ENCODE results near the gene FMNL2. TPM values are rescaled to one million over a fixed set of nuclear protein-coding genes. Genes with fewer than 3 reads are reported as not detected.
A peak's percentile ranks its signal among the peaks of the same experiment; 100 is the strongest.

FMNL2 gene
- total RNA-seq, 2 experiments from 2014 or later: 2.5 to 2.7 TPM

DNA sequence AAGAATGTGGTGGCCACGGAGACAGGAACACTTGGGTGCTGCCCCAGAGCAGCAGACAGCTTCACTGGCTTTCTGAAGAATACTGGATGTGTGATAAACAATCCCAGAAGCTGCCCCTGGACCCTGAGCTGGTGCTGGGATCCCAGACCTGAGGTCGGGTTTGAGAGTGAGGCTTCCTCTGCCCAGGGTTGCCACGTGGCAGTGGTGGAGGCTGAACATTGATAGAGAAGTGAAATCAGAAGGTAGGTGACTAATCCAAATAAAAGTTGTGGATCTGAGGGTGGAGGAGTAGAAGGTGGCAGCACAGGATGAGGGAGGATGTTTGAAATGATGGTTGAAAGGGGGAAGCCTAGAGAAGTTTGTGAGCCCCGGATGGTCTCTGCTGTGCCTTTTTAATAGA, 64.0 kb downstream of the FMNL2 start:
- Mint-ChIP-seq H3K4me1 (ENCODE audit: low read depth) (peaks cover 15% of the 10 kb centered on the region), H3K4me3 (no peak overlapping the region), H3K36me3 (ENCODE audit: low read depth) (no peaks in the 10 kb centered on the region), H3K9me3 (no peaks in the 10 kb centered on the region), H3K27me3 (ENCODE audit: low read depth) (peaks cover 14% of the 10 kb centered on the region), H3K27ac (no peak overlapping the region)
- no peak for DNase-seq
- intact Hi-C loops (cut with micrococcal nuclease): no loop called here
- CTCF ChIA-PET: interaction anchor here (0.6 kb wide), 1 partner anchor 47 kb away, joined by 8 read pairs; no protein-coding TSS in a partner anchor

DNA sequence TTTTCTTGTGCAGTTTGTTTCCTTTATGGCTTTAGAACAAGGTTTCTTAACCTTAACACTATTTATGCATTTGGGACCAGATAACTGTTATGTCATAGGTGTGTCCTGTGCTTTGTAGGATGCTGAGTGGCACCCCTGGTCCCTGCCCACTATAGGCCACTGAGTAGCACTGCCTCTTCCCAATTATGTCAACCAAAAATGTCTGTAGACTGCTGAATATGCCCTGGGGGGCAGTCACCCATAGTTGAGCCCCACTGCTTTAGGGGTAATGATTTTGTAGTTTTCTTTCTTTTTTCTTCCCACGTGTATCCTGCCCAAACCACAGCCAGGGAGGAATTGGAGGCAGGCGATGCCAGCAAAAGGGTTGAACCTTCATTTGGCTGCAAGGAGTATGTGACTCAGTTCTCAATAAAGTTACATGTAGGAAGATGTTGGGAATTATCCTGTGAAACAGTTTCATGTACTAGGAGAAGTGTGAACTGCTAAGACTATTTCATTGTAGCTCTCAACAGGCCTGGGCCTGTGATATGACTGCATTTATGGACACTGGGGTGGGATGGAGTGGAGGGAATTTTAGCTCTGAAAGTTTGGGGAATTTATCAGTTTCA, 65.7 kb downstream of the FMNL2 start:
- Mint-ChIP-seq H3K27ac (no peak overlapping the region), H3K36me3 (ENCODE audit: low read depth) (no peaks in the 10 kb centered on the region), H3K4me3 (no peak overlapping the region), H3K9me3 (no peaks in the 10 kb centered on the region), H3K27me3 (ENCODE audit: low read depth) (peaks cover 19% of the 10 kb centered on the region), H3K4me1 (ENCODE audit: low read depth) (peaks cover 20% of the 10 kb centered on the region)
- intact Hi-C loops (cut with micrococcal nuclease): no loop called here
- DNase-seq: no peak
- CTCF ChIA-PET: interaction anchor here (1.5 kb wide), 1 partner anchor 235 kb away, joined by 5 read pairs; no protein-coding TSS in a partner anchor

DNA sequence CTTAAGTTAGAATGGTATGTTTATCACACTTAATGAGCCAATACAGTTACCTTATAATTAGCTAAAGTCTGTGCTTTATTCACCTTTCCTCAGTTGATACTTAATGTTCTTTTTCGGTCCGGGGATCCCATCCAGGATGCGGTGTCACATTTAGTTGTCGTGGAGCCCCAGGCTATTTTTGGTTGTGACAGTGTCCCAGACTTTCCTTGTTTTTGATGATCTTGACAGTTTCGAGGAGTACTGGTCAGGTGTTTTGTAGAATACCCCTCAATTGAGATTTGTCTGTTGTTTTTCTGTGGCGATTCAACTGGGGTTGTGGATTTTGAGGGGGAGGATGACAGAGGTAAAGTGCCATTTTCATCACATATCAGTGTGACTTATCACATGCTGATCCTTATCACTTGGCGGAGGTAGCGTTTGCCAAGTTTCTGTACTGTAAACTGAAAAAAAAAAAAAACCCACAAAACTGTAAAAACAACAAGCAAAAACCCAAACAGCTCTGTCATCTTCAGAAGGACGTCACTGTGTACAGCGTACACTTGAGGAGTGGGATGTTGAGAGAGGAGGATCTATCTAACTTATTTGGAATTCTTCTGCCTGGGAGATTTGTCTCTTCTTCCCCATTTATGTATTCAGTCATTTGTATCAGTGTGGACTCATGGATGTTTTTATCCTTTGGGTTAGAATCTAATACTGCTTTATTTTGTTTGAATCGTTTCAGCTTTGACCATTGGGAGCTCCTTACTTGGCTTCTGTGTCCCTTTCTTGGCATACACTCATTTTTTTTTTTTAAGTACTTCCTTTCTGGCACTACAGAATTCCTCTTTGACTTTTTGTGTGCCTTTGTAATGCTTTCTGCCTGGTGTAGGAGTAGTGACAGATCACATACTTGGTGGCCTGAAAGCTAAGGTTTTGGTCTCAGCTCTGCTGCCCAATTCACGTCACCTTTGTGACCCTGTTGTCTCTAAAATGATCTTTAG, 68.1 kb downstream of the FMNL2 start:
- intact Hi-C loops (cut with micrococcal nuclease): no loop called here
- Mint-ChIP-seq H3K27ac (no peak overlapping the region), H3K27me3 (ENCODE audit: low read depth) (peaks cover 21% of the 10 kb centered on the region), H3K36me3 (ENCODE audit: low read depth) (no peaks in the 10 kb centered on the region), H3K9me3 (no peaks in the 10 kb centered on the region), H3K4me1 (ENCODE audit: low read depth) (peaks cover 33% of the 10 kb centered on the region), H3K4me3 (no peak overlapping the region)
- peak; percentile 15 for DNase-seq
- CTCF ChIA-PET: interaction anchor here (0.6 kb wide), 2 partner anchors 214 to 255 kb away, joined by 3 read pairs; no protein-coding TSS in a partner anchor

DNA sequence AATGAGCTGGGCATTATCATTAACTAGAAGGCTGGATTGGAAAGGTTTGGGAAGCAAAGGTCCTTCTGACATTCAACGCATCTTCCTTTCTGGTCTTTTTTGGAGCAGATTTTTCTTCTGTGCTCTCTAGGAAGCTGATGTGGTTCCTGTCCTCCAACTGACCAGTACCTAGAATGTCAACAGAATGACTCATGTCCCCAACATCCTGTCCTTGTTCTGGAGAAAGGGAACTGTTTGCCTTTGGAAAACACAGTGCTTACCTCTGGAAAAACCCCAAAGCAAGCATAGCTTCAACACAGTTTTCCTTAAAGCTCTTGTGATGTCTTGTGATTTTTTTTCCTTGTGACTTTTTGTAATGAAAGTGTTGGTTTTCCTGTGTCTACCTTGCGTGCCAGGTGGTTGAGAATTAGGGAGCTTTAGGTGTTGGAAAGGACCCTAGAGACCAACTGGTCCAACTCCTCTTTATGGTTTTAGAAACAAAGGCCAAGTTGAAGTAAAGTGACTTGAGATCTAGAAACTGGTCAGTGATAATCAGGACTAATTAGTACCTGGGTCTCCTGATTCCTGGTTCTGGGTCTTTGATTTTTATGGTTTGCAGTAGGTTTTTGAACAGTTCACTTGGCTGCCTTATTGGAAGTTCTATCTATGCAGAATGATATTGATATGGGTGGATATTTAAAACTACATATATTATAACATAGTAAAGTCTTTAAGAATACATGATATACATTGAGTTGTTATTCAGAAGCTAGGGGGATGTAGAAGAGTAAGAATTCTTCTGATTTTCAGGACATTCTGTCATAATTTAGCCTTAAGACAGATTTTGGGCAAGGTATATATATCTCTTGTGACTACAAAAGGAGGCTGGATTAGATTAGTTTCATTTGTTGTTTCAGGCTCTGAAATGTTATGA, 70.5 kb downstream of the FMNL2 start:
- no peaks in the 10 kb centered on the region for H3K36me3 Mint-ChIP-seq (ENCODE audit: low read depth)
- CTCF ChIA-PET: no interaction called here
- peaks cover 32% of the 10 kb centered on the region for H3K4me1 Mint-ChIP-seq (ENCODE audit: low read depth)
- intact Hi-C loops (cut with micrococcal nuclease): loop anchor here (1.0 to 5.0 kb wide), 2 partner anchors 16 to 232 kb away; no protein-coding TSS in a partner anchor
- peaks cover 22% of the 10 kb centered on the region for H3K27me3 Mint-ChIP-seq (ENCODE audit: low read depth)
- H3K4me3 Mint-ChIP-seq: no peak overlapping the region
- DNase-seq: no peak
- no peak overlapping the region for H3K27ac Mint-ChIP-seq
- H3K9me3 Mint-ChIP-seq: no peaks in the 10 kb centered on the region

DNA sequence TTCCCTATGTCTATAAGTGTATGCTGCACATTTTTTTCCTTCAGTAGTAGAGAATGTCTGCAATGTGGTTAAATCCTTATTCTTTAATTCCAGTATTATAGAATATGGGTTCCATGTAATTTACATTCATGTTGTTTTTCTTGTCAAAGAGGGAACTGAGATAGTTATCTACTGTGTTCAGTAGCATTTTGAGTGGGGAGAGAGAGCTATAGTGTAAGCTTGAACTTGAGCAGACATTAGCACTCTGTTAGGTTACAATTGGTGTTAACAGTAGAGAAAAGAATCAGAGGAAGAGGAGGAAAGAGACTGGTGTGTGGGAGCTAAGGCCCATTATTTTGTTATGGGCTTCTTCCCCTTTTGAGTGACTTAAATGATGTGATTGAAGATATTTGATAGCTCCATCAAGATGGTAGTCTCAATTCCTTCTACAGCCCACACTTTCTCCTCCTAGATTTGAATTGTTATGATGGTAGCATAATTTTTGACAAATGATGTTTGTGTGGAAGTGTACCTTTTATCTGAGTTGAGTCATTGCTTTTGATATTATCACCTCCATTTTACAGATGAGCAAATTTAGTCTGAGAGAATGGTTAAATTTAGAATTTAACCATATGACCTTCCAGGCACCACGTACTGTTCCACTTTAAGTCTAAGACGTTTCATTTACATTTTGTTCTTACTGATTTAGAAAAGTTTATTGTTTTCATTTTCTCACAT, 71.3 kb downstream of the FMNL2 start:
- Mint-ChIP-seq H3K4me3 (peak overlapping the region; percentile 47), H3K27ac (peak overlapping the region; percentile 64), H3K36me3 (ENCODE audit: low read depth) (no peaks in the 10 kb centered on the region), H3K27me3 (ENCODE audit: low read depth) (peaks cover 24% of the 10 kb centered on the region), H3K4me1 (ENCODE audit: low read depth) (peaks cover 32% of the 10 kb centered on the region), H3K9me3 (no peaks in the 10 kb centered on the region)
- CTCF ChIA-PET: no interaction called here
- intact Hi-C loops (cut with micrococcal nuclease): loop anchor here (1.0 to 5.0 kb wide), 2 partner anchors 15 to 231 kb away; no protein-coding TSS in a partner anchor
- no peak for DNase-seq

DNA sequence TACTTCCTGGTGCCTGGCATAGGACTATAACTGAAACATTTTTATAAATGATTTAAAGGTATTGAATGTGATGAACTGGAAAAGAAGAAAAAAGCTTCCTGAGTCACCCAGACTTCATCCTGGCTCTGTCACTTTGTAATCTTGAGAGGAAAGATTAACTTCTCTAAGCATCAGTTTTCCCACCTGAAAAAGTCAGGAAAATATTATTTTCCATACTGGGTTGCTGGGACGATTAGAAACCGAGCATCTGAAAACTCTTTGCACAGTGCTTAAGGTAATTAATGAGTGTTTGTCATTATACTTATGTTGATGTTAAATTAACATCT, 71.8 kb downstream of the FMNL2 start:
- H3K4me1 Mint-ChIP-seq (ENCODE audit: low read depth): peaks cover 32% of the 10 kb centered on the region
- peak overlapping the region; percentile 47 for H3K4me3 Mint-ChIP-seq
- H3K36me3 Mint-ChIP-seq (ENCODE audit: low read depth): no peaks in the 10 kb centered on the region
- intact Hi-C loops (cut with micrococcal nuclease): loop anchor here (1.0 to 5.0 kb wide), 3 partner anchors 9 to 231 kb away; no protein-coding TSS in a partner anchor
- H3K9me3 Mint-ChIP-seq: no peaks in the 10 kb centered on the region
- peak overlapping the region; percentile 64 for H3K27ac Mint-ChIP-seq
- no peak for DNase-seq
- peaks cover 28% of the 10 kb centered on the region for H3K27me3 Mint-ChIP-seq (ENCODE audit: low read depth)
- CTCF ChIA-PET: no interaction called here

DNA sequence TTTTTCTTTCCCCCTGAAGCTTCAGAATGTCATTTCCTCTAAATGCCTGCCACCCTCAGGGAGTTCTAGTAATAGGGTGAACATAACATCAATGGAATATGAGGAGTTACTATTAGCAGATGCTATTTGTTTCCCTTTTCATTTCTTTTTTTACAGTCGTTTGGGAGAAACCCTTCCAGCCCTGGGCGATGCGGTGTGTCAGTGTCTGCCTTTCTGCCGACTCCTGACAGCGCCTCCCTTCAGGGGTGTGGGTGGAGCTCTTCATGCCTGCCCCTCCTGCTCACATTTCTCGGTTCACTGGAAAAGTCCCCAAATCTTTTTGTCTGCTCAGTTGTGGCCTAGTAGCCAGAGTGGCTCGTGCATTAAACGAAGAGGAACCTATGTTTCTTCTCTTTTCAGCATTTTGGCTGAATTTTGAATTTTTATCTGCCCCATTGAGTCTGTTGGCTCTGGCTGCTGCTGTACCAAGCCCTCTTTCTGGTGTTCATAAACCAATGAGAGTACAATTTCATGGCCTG, 72.3 kb downstream of the FMNL2 start:
- peak; percentile 77 for DNase-seq

DNA sequence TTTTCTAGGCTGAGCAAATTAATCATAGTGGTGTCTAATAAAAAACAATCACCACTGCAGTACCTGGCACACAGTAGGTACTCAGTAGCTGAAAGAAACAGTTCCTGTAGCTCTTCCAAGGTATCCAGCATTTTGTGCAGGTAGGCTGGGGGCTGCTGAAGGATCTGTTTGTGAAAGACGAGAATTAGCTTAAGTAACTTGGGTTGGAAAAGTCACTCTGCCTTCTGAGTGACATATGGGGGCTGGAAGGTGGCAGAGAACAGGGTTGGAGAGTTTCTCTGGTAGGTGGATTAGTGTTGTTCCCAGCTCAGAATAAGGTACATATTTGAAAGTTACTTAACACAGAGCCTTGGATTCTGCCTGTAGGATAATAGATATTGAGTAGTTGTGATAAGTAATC, 72.8 kb downstream of the FMNL2 start:
- Mint-ChIP-seq H3K9me3 (no peaks in the 10 kb centered on the region), H3K4me3 (peak overlapping the region; percentile 47), H3K4me1 (ENCODE audit: low read depth) (peaks cover 30% of the 10 kb centered on the region), H3K27ac (peak overlapping the region; percentile 64), H3K36me3 (ENCODE audit: low read depth) (no peaks in the 10 kb centered on the region), H3K27me3 (ENCODE audit: low read depth) (peaks cover 26% of the 10 kb centered on the region)
- CTCF ChIA-PET: no interaction called here
- DNase-seq: no peak
- intact Hi-C loops (cut with micrococcal nuclease): loop anchor here (1.0 to 5.0 kb wide), 2 partner anchors 7 to 229 kb away; no protein-coding TSS in a partner anchor

More for the DNA sequence above, 72.3 kb downstream of the FMNL2 start:
- peak overlapping the region; percentile 64 for H3K27ac Mint-ChIP-seq
- H3K4me3 Mint-ChIP-seq: peak overlapping the region; percentile 47
- CTCF ChIA-PET: no interaction called here
- no peaks in the 10 kb centered on the region for H3K9me3 Mint-ChIP-seq
- H3K36me3 Mint-ChIP-seq (ENCODE audit: low read depth): no peaks in the 10 kb centered on the region
- peaks cover 28% of the 10 kb centered on the region for H3K27me3 Mint-ChIP-seq (ENCODE audit: low read depth)
- H3K4me1 Mint-ChIP-seq (ENCODE audit: low read depth): peaks cover 32% of the 10 kb centered on the region
- intact Hi-C loops (cut with micrococcal nuclease): loop anchor here (1.0 to 5.0 kb wide), 2 partner anchors 8 to 230 kb away; no protein-coding TSS in a partner anchor

DNA sequence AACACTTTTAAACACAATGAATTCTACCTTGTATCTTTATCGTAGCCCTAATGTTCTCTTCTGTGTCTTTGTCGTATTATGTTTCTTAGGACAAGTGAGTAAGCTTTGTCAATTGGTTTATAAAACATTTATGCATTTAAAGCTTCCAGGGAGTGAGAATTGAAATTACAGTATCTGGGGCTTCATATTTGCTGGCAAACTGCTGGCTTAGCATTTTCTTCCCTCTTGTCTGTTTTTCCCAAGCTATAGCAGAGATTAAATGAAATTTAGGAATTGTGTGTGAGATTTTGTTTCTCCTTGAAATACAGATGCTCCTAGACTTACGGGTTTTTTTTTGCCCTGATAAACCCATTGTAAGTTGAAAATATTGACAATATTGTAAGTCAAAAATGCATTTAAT, 73.3 kb downstream of the FMNL2 start:
- Mint-ChIP-seq H3K9me3 (no peaks in the 10 kb centered on the region), H3K36me3 (ENCODE audit: low read depth) (no peaks in the 10 kb centered on the region), H3K4me3 (no peak overlapping the region), H3K27me3 (ENCODE audit: low read depth) (peaks cover 23% of the 10 kb centered on the region), H3K4me1 (ENCODE audit: low read depth) (peaks cover 26% of the 10 kb centered on the region), H3K27ac (peak overlapping the region; percentile 16)
- CTCF ChIA-PET: no interaction called here
- no peak for DNase-seq
- intact Hi-C loops (cut with micrococcal nuclease): loop anchor here (5.0 kb wide), 1 partner anchor 229 kb away; no protein-coding TSS in a partner anchor

DNA sequence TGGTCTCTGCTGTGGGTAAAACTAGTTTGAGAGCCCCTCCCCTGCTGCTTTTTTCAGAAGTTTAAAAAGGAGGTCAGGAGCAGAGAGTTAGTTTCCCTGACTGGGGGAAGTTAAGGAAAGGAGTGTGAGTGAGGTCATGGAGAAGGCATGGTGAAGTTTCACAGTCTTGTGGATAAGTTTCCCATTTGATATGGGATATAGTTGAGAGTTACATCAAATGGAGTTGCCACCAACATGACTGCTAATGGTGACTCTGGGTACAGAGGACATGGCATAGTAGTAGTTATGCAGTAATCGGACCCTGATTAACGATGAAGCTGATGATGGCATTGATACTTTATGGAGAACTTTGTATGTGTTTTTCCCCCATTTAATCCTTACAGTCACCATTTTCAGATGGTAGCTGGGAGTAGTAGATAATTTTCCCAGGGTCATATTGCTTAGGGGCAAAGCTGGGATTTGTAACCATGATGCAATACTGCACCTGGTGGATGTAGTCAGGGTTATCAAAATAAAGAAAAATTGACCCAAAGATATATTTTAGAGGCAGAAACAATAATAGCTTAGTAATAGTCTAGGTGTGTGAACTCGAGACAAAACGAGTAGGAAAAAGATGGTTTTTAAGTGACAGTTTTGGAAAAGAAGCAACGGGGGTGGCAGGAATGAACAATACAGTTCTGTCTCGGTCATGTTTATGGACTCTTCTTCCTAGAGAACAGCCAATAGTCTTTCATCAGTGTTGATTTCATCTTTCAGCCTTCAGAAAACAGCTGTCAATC, 74.6 kb downstream of the FMNL2 start:
- H3K27me3 Mint-ChIP-seq (ENCODE audit: low read depth): peaks cover 30% of the 10 kb centered on the region
- H3K4me3 Mint-ChIP-seq: no peak overlapping the region
- H3K36me3 Mint-ChIP-seq (ENCODE audit: low read depth): no peaks in the 10 kb centered on the region
- peaks cover 28% of the 10 kb centered on the region for H3K4me1 Mint-ChIP-seq (ENCODE audit: low read depth)
- intact Hi-C loops (cut with micrococcal nuclease): loop anchor here (5.0 to 10.0 kb wide), 2 partner anchors 228 to 585 kb away; partner anchors contain the start of gene ARL5A
- DNase-seq: no peak
- CTCF ChIA-PET: interaction anchor here (0.7 to 1.0 kb wide), 2 partner anchors 219 to 384 kb away, joined by 3 read pairs; no protein-coding TSS in a partner anchor
- no peaks in the 10 kb centered on the region for H3K9me3 Mint-ChIP-seq
- H3K27ac Mint-ChIP-seq: no peak overlapping the region

All from activated naive CD4-positive, alpha-beta T cell treated with anti-CD3 and anti-CD28 coated beads for 36 hours (primary cell).